Keratinocyte (primary cell): ENCODE results near the gene TAF11L14. TPM values are rescaled to one million over a fixed set of nuclear protein-coding genes. Genes with fewer than 3 reads are reported as not detected.
"Not testable (repeated sequence)": the region's sequence is repeated elsewhere in the genome, so short reads cannot be mapped to it uniquely, and the experiment has no call there.

Source experiments
- DNase-seq: peaks from one replicate; pipeline ENCODE4 v3.0.0-alpha.2; 2011; ENCODE audit warnings: low read depth, missing footprints, low spot score
- FAIRE-seq: peaks from 2 replicates; lab custom pipeline; 2011; peaks lifted over from hg19 to GRCh38; lab: Jason Lieb, UNC
- H2AFZ ChIP-seq: 2 replicates; pipeline ENCODE4 v1.6.0; 2012; ENCODE audit warnings: low read length, control low read depth, inconsistent platforms; ENCODE audit not compliant: control insufficient read depth
- H3K27ac ChIP-seq: 2 replicates; pipeline ENCODE4 v1.5.1; 2011; ENCODE audit warnings: low read length; ENCODE audit not compliant: control insufficient read depth, insufficient read depth
- H3K27me3 ChIP-seq: 3 replicates; pipeline ENCODE4 v1.6.0; 2011; ENCODE audit warnings: low read length; ENCODE audit not compliant: control insufficient read depth, insufficient read depth; ENCODE audit errors: extremely low read depth
- H3K36me3 ChIP-seq, 2 experiments: 2 replicates in 1 of 2; 3 replicates in 1 of 2; pipeline ENCODE4 v1.5.1; 2011; ENCODE audit warnings: low read length in 2 of 2, mild to moderate bottlenecking in 1 of 2; ENCODE audit not compliant: control insufficient read depth in 2 of 2, insufficient read depth in 2 of 2; ENCODE audit errors: extremely low read depth in 1 of 2
- H3K4me1 ChIP-seq: 3 replicates; pipeline ENCODE4 v1.5.1; 2011; ENCODE audit warnings: low read length; ENCODE audit not compliant: control insufficient read depth, insufficient read depth; ENCODE audit errors: extremely low read depth
- H3K4me2 ChIP-seq: 3 replicates; pipeline ENCODE4 v1.6.0; 2011; ENCODE audit warnings: low read depth, low read length; ENCODE audit not compliant: control insufficient read depth, insufficient read depth; ENCODE audit errors: extremely low read depth
- H3K4me3 ChIP-seq, 3 experiments: fragments of 200-600 bp in 1 of 3; sonication (generic) in 1 of 3; 2 replicates in 2 of 3; 3 replicates in 1 of 3; pipeline ENCODE4 v1.5.1; 2011 to 2016; ENCODE audit warnings: low read length in 3 of 3, mild to moderate bottlenecking in 3 of 3, control low read depth in 2 of 3, inconsistent platforms in 1 of 3, low read depth in 1 of 3, mixed read lengths in 1 of 3, mixed run types in 1 of 3, moderate library complexity in 1 of 3; ENCODE audit not compliant: control insufficient read depth in 2 of 3, insufficient read depth in 2 of 3; ENCODE audit errors: extremely low read depth in 1 of 3
- H3K79me2 ChIP-seq: 2 replicates; pipeline ENCODE4 v1.6.0; 2012; ENCODE audit warnings: low read length; ENCODE audit not compliant: control insufficient read depth, insufficient read depth
- H3K9ac ChIP-seq: 3 replicates; pipeline ENCODE4 v1.6.0; 2011; ENCODE audit warnings: low read length; ENCODE audit not compliant: control insufficient read depth, insufficient read depth; ENCODE audit errors: extremely low read depth
- H3K9me1 ChIP-seq: 3 replicates; pipeline ENCODE4 v1.6.0; 2011; ENCODE audit warnings: low read length; ENCODE audit not compliant: control insufficient read depth, insufficient read depth; ENCODE audit errors: extremely low read depth
- H3K9me3 ChIP-seq: 2 replicates; pipeline ENCODE4 v1.5.1; 2012; ENCODE audit warnings: low read depth, low read length; ENCODE audit not compliant: control insufficient read depth
- H4K20me1 ChIP-seq: 3 replicates; pipeline ENCODE4 v1.6.0; 2011; ENCODE audit warnings: low read length; ENCODE audit not compliant: control insufficient read depth, insufficient read depth; ENCODE audit errors: extremely low read depth
- EZH2 ChIP-seq: IDR thresholded peaks from one replicate; pipeline ENCODE4 v1.6.1; 2012; ENCODE audit warnings: inconsistent platforms, mild to moderate bottlenecking, low read length, moderate library complexity
- dilution Hi-C: fragments of 300-500 bp; cut with MboI; formaldehyde crosslinking; loops from one replicate; pipeline ENCODE4 v1.7.0; 2020; ENCODE audit warnings: low sequenced_read_pairs; ENCODE audit not compliant: extremely low pct_ligation_motif_present
- polyA plus RNA-seq, 5 experiments: library from polyadenylated mRNA; depleted of rRNA in 3 of 5; stranded (reverse) in 3 of 5; stranded (forward) in 1 of 5; unstranded in 1 of 5; fragments of >200 nt; gene quantifications; 1 replicate in 1 of 5; 2 replicates in 3 of 5; 3 replicates in 1 of 5; pipeline versions ENCODE4 v1.2.1 to v1.2.3, GENCODE V29; 2011 to 2012; ENCODE audit warnings: missing spikeins in 2 of 5, low read depth in 1 of 5, low replicate concordance in 1 of 5
- TF ChIP-seq, protein P1 (sequence below), 3 experiments: IDR thresholded peaks in 1 of 3; conservative IDR thresholded peaks in 1 of 3; optimal IDR thresholded peaks in 1 of 3; 2 replicates in 2 of 3; 3 replicates in 1 of 3; pipeline versions ENCODE3 to v1.5.1; 2011; ENCODE audit warnings: low read length in 3 of 3, mild to moderate bottlenecking in 3 of 3, moderate library complexity in 2 of 3, control low read depth in 1 of 3, inconsistent platforms in 1 of 3; ENCODE audit not compliant: insufficient read depth in 2 of 3; ENCODE audit errors: extremely low read depth in 1 of 3

The TAF11L14 gene
- polyA plus RNA-seq, 1 donor (not counting 4 experiments of a cell fraction or from before 2014, with no cell fraction given), result not detected

DNA sequence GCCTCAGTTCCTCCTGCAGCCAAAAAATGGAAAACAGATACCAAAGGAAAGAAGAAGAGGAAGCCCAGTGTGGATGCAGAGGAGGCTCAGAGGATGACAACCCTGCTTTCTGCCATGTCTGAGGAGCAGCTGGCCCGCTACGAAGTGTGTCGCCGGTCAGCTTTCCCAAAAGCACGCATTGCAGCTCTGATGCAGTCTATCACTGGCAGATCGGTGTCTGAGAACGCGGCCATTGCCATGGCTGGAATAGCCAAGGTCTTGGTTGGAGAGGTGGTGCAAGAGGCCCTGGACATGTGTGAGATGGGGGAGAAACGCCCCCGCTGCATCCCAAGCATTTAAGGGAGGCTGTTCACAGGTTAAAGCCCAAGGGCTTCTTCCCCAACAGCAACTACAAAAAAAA, 15.0 kb downstream of the TAF11L14 start:
- H3K9me1 ChIP-seq, H3K79me2 ChIP-seq, H3K9ac ChIP-seq, H2AFZ ChIP-seq, H3K4me1 ChIP-seq, H3K36me3 ChIP-seq, H4K20me1 ChIP-seq, H3K4me3 ChIP-seq, FAIRE-seq, H3K27me3 ChIP-seq, dilution Hi-C loops, H3K9me3 ChIP-seq, H3K27ac ChIP-seq, H3K4me2 ChIP-seq, DNase-seq: not testable (repeated sequence)

DNA sequence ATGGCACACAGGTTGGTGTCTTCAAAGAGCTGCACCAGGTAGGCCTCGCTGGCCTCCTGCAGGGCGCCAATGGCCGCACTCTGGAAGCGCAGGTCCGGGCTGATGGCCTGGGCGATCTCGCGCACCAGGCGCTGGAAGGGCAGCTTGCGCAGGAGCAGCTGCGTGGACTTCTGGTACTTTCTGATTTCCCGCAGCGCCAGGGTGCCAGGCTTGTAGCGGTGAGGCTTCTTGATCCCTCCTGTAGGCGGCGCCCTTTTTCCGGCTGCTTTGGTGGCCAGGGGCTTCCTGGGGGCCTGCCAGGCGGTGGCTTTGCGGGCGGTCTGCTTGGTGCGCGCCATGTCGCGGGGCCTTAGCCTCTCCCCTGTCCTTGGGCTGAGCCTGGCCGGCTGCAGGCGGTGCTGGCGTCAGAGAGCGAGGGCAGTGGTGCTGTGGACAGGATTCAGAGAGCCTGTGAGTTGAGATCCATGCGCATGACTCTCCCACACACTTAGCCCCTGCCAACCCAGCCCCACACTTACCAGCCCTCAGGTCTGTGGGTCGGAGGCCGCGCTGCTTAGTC, 21.0 kb downstream of the TAF11L14 start:
- H2AFZ ChIP-seq, H3K27me3 ChIP-seq, H3K27ac ChIP-seq, H3K9me3 ChIP-seq, H3K4me1 ChIP-seq, H3K4me3 ChIP-seq, H3K9me1 ChIP-seq, FAIRE-seq, H3K36me3 ChIP-seq, H3K4me2 ChIP-seq, dilution Hi-C loops, DNase-seq, H3K79me2 ChIP-seq, H3K9ac ChIP-seq, H4K20me1 ChIP-seq: not testable (repeated sequence)

DNA sequence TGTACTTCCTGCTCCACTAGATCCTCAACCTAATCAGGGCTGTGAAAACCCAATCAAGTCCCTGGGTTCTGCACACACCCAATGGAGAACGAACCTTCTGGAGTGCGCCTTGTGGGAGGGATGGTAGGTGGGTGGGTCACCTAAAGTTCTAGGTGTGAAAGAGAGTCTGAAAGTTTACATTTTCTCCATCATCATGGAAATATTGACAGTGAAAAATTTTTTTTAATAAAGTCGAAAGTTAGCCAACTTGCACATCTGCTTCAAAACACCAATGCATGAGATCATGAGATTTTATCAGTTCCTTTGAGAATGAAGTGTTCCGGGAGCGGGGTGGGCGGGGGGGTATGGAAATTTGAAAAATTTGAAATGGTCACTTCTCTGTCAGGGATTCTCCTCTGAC, 21.7 kb downstream of the TAF11L14 start:
- no peak for FAIRE-seq
- Histone ChIP-seq H3K9me1 (no peaks in the 10 kb centered on the region), H3K4me2 (no peak overlapping the region), H2AFZ (no peak overlapping the region), H3K36me3 (no peaks in the 10 kb centered on the region), H3K27ac (no peak overlapping the region), H3K9ac (no peak overlapping the region), H3K79me2 (no peaks in the 10 kb centered on the region), H3K27me3 (no peaks in the 10 kb centered on the region), H3K9me3 (no peaks in the 10 kb centered on the region), H4K20me1 (no peaks in the 10 kb centered on the region), H3K4me3 (no peak overlapping the region), H3K4me1 (no peaks in the 10 kb centered on the region)
- DNase-seq, result no peak
- TF ChIP-seq, protein P1, sequence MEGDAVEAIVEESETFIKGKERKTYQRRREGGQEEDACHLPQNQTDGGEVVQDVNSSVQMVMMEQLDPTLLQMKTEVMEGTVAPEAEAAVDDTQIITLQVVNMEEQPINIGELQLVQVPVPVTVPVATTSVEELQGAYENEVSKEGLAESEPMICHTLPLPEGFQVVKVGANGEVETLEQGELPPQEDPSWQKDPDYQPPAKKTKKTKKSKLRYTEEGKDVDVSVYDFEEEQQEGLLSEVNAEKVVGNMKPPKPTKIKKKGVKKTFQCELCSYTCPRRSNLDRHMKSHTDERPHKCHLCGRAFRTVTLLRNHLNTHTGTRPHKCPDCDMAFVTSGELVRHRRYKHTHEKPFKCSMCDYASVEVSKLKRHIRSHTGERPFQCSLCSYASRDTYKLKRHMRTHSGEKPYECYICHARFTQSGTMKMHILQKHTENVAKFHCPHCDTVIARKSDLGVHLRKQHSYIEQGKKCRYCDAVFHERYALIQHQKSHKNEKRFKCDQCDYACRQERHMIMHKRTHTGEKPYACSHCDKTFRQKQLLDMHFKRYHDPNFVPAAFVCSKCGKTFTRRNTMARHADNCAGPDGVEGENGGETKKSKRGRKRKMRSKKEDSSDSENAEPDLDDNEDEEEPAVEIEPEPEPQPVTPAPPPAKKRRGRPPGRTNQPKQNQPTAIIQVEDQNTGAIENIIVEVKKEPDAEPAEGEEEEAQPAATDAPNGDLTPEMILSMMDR (optimal IDR thresholded peaks at IDR 0.05 in 1 of 3, IDR thresholded peaks at IDR 0.05 in 1 of 3, conservative IDR thresholded peaks at IDR 0.05 in 1 of 3; ENCODE audit: extremely low read depth in 1 of 3, insufficient read depth in 2 of 3, low read length in 3 of 3), result no peak
- no peak for TF ChIP-seq EZH2
- dilution Hi-C loops, result no loop called here
